MM.1S (cell line): ENCODE data around the gene DSCAM.

Experiments
- DNase-seq: peaks from one replicate; pipeline ENCODE4 v3.0.0-alpha.2; 2015
- H2AFZ ChIP-seq: fragments of 300-600 bp; sonication (generic); 2 replicates; pipeline ENCODE4 v1.6.0; 2016; ENCODE audit warnings: antibody characterized with exemption, low read length
- H3F3A ChIP-seq: fragments of 300-600 bp; sonication (generic); 2 replicates; pipeline ENCODE4 v1.6.1; 2016; ENCODE audit warnings: mild to moderate bottlenecking, antibody characterized with exemption, low read length, moderate library complexity, mixed read lengths; ENCODE audit not compliant: insufficient read depth
- H3K27ac ChIP-seq: fragments of 300-600 bp; sonication (generic); 2 replicates; pipeline ENCODE4 v1.5.1; 2016; ENCODE audit warnings: mild to moderate bottlenecking, low read length
- H3K27me3 ChIP-seq: fragments of 300-600 bp; sonication (generic); replicated peaks from 2 replicates; pipeline ENCODE4 v1.6.0; 2016; ENCODE audit warnings: low read length; ENCODE audit not compliant: insufficient read depth
- H3K36me3 ChIP-seq: fragments of 300-600 bp; sonication (generic); replicated peaks from 2 replicates; pipeline ENCODE4 v1.6.1; 2016; ENCODE audit warnings: mild to moderate bottlenecking, low read length, mixed read lengths; ENCODE audit not compliant: insufficient read depth
- H3K4me1 ChIP-seq: fragments of 300-600 bp; sonication (generic); 2 replicates; pipeline ENCODE4 v1.6.1; 2016; ENCODE audit warnings: low read length, mixed read lengths
- H3K4me2 ChIP-seq: fragments of 300-600 bp; sonication (generic); 2 replicates; pipeline ENCODE4 v1.6.0; 2016; ENCODE audit warnings: low read depth, low read length
- H3K4me3 ChIP-seq: fragments of 300-600 bp; sonication (generic); 2 replicates; pipeline ENCODE4 v1.5.1; 2016; ENCODE audit warnings: low read length, mixed read lengths
- H3K79me2 ChIP-seq: fragments of 300-600 bp; sonication (generic); 2 replicates; pipeline ENCODE4 v1.6.1; 2016; ENCODE audit warnings: mixed run types, low read length, mixed read lengths
- H3K9ac ChIP-seq: fragments of 300-600 bp; sonication (generic); 2 replicates; pipeline ENCODE4 v1.6.1; 2016; ENCODE audit warnings: low read length, mixed read lengths
- H3K9me2 ChIP-seq: fragments of 300-600 bp; sonication (generic); replicated peaks from 2 replicates; pipeline ENCODE4 v1.6.1; 2016; ENCODE audit warnings: mild to moderate bottlenecking, low read length, mixed read lengths; ENCODE audit not compliant: insufficient read depth
- H3K9me3 ChIP-seq: fragments of 300-600 bp; sonication (generic); replicated peaks from 2 replicates; pipeline ENCODE4 v1.6.1; 2016; ENCODE audit warnings: mild to moderate bottlenecking, low read length, mixed read lengths; ENCODE audit not compliant: insufficient read depth
- H4K20me1 ChIP-seq: fragments of 300-600 bp; sonication (generic); 2 replicates; pipeline ENCODE4 v1.6.1; 2016; ENCODE audit warnings: mild to moderate bottlenecking, low read length, moderate library complexity, mixed read lengths; ENCODE audit not compliant: insufficient read depth
- CTCF ChIP-seq: fragments of 300-600 bp; sonication (generic); IDR thresholded peaks from 2 replicates; pipeline ENCODE4 v1.5.1; 2016; ENCODE audit warnings: antibody characterized with exemption, low read length, mixed read lengths
- EZH2 ChIP-seq: fragments of 300-600 bp; sonication (generic); optimal IDR thresholded peaks from 2 replicates; pipeline ENCODE3; 2017; ENCODE audit warnings: low read depth, mild to moderate bottlenecking, antibody characterized with exemption, low read length, mixed read lengths
- EZH2phosphoT487 ChIP-seq: fragments of 300-600 bp; sonication (generic); IDR thresholded peaks from 2 replicates; pipeline ENCODE4 v1.6.1; 2018; ENCODE audit warnings: antibody characterized with exemption, low read length

DSCAM gene

GRCh38 chr21:40191616-40192015, 655.3 kb downstream of the DSCAM start:
- no peaks in the 10 kb centered on the region for H3K4me1 ChIP-seq
- H4K20me1 ChIP-seq: no peaks in the 10 kb centered on the region
- no peak overlapping the region for H3K27ac ChIP-seq
- H2AFZ ChIP-seq: no peak overlapping the region
- no peak overlapping the region for H3K9ac ChIP-seq
- no peak for DNase-seq
- H3F3A ChIP-seq: no peaks in the 10 kb centered on the region
- no peaks in the 10 kb centered on the region for H3K36me3 ChIP-seq
- H3K9me3 ChIP-seq: no peaks in the 10 kb centered on the region
- TF ChIP-seq EZH2phosphoT487 (no peak), EZH2 (no peak), CTCF (no peak)
- no peaks in the 10 kb centered on the region for H3K27me3 ChIP-seq
- H3K79me2 ChIP-seq: no peaks in the 10 kb centered on the region
- H3K4me2 ChIP-seq: no peak overlapping the region
- no peak overlapping the region for H3K4me3 ChIP-seq
- H3K9me2 ChIP-seq: no peaks in the 10 kb centered on the region

DNA sequence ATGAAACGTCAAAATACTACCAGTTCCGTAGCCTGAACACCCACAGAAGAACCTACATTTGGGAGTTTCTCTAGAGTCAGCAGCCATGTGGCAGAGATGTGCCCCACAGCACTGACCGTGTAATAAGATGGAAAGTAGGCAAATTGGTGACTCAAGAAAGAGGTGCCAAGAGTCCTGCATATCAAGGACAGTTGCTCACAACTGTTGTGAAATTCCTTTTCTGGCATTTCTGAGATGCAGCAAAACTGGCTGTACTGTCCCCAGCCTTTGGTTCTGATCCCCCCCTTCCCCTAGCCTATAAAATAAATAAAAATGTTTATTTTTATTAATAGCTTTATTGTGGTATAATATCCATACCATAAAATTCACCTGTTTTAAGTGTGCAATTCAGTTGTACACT, 655.8 kb downstream of the DSCAM start:
- no peaks in the 10 kb centered on the region for H3K79me2 ChIP-seq
- no peaks in the 10 kb centered on the region for H3K4me1 ChIP-seq
- H3F3A ChIP-seq: no peaks in the 10 kb centered on the region
- TF ChIP-seq EZH2 (no peak), CTCF (no peak), EZH2phosphoT487 (no peak)
- no peak for DNase-seq
- H3K9me2 ChIP-seq: no peaks in the 10 kb centered on the region
- no peak overlapping the region for H3K27ac ChIP-seq
- H3K9ac ChIP-seq: no peak overlapping the region
- no peak overlapping the region for H2AFZ ChIP-seq
- H3K27me3 ChIP-seq: no peaks in the 10 kb centered on the region
- no peaks in the 10 kb centered on the region for H3K9me3 ChIP-seq
- H4K20me1 ChIP-seq: no peaks in the 10 kb centered on the region
- no peaks in the 10 kb centered on the region for H3K36me3 ChIP-seq
- no peak overlapping the region for H3K4me2 ChIP-seq
- no peak overlapping the region for H3K4me3 ChIP-seq

GRCh38 chr21:40187946-40188654, 658.9 kb downstream of the DSCAM start:
- Histone ChIP-seq H3F3A (no peaks in the 10 kb centered on the region), H3K9ac (no peak overlapping the region), H3K4me3 (no peak overlapping the region), H3K79me2 (no peaks in the 10 kb centered on the region), H3K27me3 (no peaks in the 10 kb centered on the region), H3K9me3 (no peaks in the 10 kb centered on the region), H3K27ac (no peak overlapping the region), H3K36me3 (no peaks in the 10 kb centered on the region), H2AFZ (no peak overlapping the region), H3K4me1 (no peaks in the 10 kb centered on the region), H3K4me2 (no peak overlapping the region), H4K20me1 (no peaks in the 10 kb centered on the region), H3K9me2 (no peaks in the 10 kb centered on the region)
- no peak for TF ChIP-seq CTCF
- TF ChIP-seq EZH2phosphoT487: no peak
- no peak for TF ChIP-seq EZH2
- DNase-seq: no peak
